ENCODE measurements around the gene SERPINB8. TPM values are rescaled to one million over a fixed set of nuclear protein-coding genes. Genes with fewer than 3 reads are reported as not detected.

SERPINB8 gene
- total RNA-seq, 3 donors from 2014 or later = 10.7 to 27.3 (median 12.3) TPM

DNA sequence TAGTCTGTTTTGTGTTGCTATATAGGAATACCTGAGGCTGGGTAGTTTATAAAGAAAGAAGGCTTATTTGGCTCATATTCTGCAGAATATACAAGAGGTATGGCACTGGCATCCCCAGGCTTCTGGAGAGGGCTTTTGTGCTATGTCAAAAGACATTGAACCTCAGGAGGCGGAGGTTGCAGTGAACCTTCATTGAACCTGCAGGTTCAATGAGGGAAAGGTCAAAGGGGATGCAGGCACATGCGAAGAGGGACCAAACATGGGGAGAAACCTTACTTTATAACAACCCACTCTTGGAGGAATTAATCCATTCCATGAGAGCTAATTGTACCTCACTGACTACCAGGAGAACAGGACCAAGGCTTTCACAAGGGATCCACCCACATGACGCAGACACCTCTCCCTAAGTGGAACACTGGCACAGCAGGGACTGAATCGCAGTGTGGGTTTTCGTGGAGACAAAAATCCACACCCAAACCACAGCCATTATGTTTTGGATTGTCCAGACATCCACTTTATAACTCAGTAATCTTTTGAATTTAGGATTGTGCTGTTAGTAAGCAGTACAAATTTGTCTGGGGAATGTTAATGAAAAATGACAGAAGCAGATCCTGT lies 4.1 kb upstream of the SERPINB8 start:
- DNase-seq = no peak
- no peak for ATAC-seq
- TF ChIP-seq, protein P1, sequence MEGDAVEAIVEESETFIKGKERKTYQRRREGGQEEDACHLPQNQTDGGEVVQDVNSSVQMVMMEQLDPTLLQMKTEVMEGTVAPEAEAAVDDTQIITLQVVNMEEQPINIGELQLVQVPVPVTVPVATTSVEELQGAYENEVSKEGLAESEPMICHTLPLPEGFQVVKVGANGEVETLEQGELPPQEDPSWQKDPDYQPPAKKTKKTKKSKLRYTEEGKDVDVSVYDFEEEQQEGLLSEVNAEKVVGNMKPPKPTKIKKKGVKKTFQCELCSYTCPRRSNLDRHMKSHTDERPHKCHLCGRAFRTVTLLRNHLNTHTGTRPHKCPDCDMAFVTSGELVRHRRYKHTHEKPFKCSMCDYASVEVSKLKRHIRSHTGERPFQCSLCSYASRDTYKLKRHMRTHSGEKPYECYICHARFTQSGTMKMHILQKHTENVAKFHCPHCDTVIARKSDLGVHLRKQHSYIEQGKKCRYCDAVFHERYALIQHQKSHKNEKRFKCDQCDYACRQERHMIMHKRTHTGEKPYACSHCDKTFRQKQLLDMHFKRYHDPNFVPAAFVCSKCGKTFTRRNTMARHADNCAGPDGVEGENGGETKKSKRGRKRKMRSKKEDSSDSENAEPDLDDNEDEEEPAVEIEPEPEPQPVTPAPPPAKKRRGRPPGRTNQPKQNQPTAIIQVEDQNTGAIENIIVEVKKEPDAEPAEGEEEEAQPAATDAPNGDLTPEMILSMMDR (IDR thresholded peaks at IDR 0.05) = no peak
- Histone ChIP-seq H3K9me3 (no peaks in the 10 kb centered on the region), H3K4me1 (ENCODE audit: low read depth) (peaks cover 12% of the 10 kb centered on the region), H3K36me3 (ENCODE audit: low read depth) (no peaks in the 10 kb centered on the region), H3K4me3 (no peak overlapping the region)
- intact Hi-C loops (cut with DNase I, micrococcal nuclease) = no loop called here

DNA sequence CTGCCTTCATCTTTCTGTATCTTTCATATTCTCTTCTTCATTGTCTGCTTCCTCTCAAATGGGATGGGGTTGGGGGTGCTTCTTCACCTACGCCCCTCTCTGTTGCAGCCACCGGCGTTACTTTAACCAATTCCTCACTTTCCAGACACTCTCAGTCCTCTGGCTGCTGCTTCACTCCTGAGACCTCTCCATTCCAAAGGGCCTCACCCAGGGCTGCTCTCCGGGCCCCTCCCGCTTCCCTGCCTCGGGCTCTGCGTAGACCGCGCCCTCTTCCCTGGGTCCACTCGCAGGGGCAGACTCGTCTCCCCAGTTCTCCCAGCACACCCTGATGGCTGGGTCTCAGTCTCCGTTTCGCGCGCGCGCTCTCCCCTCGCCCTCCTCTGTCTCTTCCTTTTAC lies 926 bp downstream of the SERPINB8 start:
- TF ChIP-seq, protein P1 (IDR thresholded peaks at IDR 0.05) = no peak
- Histone ChIP-seq H3K4me1 (ENCODE audit: low read depth) (peaks cover 7% of the 10 kb centered on the region), H3K9me3 (no peaks in the 10 kb centered on the region), H3K4me3 (peak overlapping the region; percentile 48), H3K36me3 (ENCODE audit: low read depth) (no peaks in the 10 kb centered on the region)
- intact Hi-C loops (cut with DNase I, micrococcal nuclease) = no loop called here
- peak; percentile 67 to 82 (median 78) for DNase-seq
- ATAC-seq = peak; percentile 71

DNA sequence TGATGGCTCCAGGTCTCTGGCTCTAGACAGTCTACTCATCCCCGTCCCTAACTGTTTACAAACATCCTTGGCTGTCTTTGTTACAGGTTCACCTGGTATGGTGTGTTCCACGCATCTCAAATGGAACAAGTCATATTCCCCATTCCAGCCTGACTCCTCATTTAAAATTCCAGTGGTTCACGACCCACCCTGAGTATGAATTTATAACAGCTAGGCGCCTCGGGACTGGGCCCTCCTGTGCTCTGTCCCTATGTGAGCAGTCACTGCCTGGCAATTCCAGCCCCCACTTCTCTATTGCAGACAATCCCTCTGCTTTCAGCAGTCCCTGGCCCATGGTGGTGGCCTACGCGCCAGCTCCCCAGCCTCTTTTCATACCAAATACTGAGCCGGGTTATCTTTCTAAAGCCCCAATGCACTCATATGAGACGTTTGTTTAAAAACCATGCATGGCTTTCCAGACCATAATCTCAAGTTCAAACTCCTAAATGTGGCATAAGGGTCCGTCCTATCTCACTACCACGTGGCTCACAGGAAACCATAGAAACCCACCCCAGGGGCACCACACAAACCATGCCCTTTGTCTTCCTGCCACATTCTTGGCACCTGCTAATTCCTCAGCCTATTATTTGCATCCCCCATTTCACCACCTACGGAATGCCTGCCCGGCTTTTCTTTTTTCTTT lies 1.6 kb downstream of the SERPINB8 start:
- DNase-seq (no peak), ATAC-seq (no peak)
- TF ChIP-seq, protein P1 (IDR thresholded peaks at IDR 0.05) = no peak
- intact Hi-C loops (cut with DNase I, micrococcal nuclease) = no loop called here
- peaks cover 7% of the 10 kb centered on the region for H3K4me1 ChIP-seq (ENCODE audit: low read depth)
- H3K36me3 ChIP-seq (ENCODE audit: low read depth) = no peaks in the 10 kb centered on the region
- no peaks in the 10 kb centered on the region for H3K9me3 ChIP-seq
- no peak overlapping the region for H3K4me3 ChIP-seq

DNA sequence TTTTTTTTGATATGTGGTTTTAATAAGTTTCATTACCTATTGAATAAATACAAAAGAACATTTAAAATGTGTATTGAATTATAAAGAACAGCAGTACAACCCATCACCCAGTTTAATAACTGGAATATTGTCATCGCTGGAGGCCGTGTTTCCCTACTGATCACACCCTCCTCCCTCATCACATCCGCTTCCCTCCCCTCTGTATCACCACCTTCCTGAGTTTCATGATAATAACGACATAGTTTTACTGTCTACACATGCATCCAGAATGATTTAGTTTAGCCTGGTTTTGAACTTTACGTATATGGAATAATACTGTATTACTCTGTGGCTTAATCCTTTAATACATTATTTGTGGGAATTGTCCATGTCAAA lies 2.1 kb downstream of the SERPINB8 start:
- no peak for ATAC-seq
- H3K4me1 ChIP-seq (ENCODE audit: low read depth) = peaks cover 7% of the 10 kb centered on the region

DNA sequence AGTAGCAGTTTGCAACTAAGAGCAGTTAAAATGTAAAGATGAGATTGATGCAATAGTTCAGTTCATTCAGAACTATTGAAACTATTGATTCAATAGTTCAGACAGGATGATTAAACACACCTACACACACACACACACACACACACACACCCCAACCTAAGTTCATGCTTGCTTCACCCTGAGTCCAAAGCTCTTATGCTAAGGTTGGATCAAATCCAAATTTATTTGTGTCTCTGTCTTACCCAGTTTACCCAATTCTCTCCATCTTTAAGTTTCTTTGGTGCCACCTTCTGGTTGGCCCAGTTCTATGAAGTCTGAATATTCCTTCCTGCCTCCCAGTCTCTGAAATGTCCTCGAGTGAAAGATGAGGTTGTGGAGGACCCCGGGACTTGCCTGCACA lies 5.1 kb downstream of the SERPINB8 start:
- intact Hi-C loops (cut with DNase I, micrococcal nuclease) = no loop called here
- Histone ChIP-seq H3K4me1 (ENCODE audit: low read depth) (peaks cover 10% of the 10 kb centered on the region), H3K4me3 (no peak overlapping the region), H3K9me3 (no peaks in the 10 kb centered on the region), H3K36me3 (ENCODE audit: low read depth) (no peaks in the 10 kb centered on the region)
- TF ChIP-seq, protein P1 (IDR thresholded peaks at IDR 0.05) = no peak
- peak; percentile 3 for ATAC-seq
- peak in 1 of 3 donors; percentile 73 for DNase-seq

More for the DNA sequence above, 2.1 kb downstream of the SERPINB8 start:
- Histone ChIP-seq H3K9me3 (no peaks in the 10 kb centered on the region), H3K4me3 (no peak overlapping the region), H3K36me3 (ENCODE audit: low read depth) (no peaks in the 10 kb centered on the region)
- DNase-seq = no peak
- TF ChIP-seq, protein P1 (IDR thresholded peaks at IDR 0.05) = no peak
- intact Hi-C loops (cut with DNase I, micrococcal nuclease) = no loop called here
